Measurements from ENCODE around the gene MEX3A. TPM values are rescaled to one million over a fixed set of nuclear protein-coding genes. Genes with fewer than 3 reads are reported as not detected.

MEX3A gene
- total RNA-seq, 1 donor from 2014 or later = 63.9 TPM

GRCh38 chr1:156115514-156116374, 33.5 kb upstream of the MEX3A start:
- Mint-ChIP-seq H3K4me3 (ENCODE audit: unreplicated experiment) (peak overlapping the region; percentile 88), H3K4me1 (ENCODE audit: unreplicated experiment) (peaks cover 14% of the 10 kb centered on the region), H3K27ac (ENCODE audit: unreplicated experiment) (peak overlapping the region; percentile 5), H3K9me3 (ENCODE audit: unreplicated experiment) (no peaks in the 10 kb centered on the region), H3K27me3 (ENCODE audit: unreplicated experiment) (peaks cover 18% of the 10 kb centered on the region), H3K36me3 (ENCODE audit: low read depth, unreplicated experiment) (no peaks in the 10 kb centered on the region)
- peak; percentile 43 for DNase-seq (ENCODE audit: low spot score)
- TF ChIP-seq CTCF (IDR thresholded peaks at IDR 0.05; ENCODE audit: unreplicated experiment) = no peak

DNA sequence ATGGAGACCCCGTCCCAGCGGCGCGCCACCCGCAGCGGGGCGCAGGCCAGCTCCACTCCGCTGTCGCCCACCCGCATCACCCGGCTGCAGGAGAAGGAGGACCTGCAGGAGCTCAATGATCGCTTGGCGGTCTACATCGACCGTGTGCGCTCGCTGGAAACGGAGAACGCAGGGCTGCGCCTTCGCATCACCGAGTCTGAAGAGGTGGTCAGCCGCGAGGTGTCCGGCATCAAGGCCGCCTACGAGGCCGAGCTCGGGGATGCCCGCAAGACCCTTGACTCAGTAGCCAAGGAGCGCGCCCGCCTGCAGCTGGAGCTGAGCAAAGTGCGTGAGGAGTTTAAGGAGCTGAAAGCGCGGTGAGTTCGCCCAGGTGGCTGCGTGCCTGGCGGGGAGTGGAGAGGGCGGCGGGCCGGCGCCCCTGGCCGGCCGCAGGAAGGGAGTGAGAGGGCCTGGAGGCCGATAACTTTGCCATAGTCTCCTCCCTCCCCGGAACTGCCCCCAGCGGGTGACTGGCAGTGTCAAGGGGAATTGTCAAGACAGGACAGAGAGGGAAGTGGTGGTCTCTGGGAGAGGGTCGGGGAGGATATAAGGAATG, 32.8 kb upstream of the MEX3A start:
- Mint-ChIP-seq H3K36me3 (ENCODE audit: low read depth, unreplicated experiment) (no peaks in the 10 kb centered on the region), H3K4me1 (ENCODE audit: unreplicated experiment) (peaks cover 14% of the 10 kb centered on the region), H3K27me3 (ENCODE audit: unreplicated experiment) (peaks cover 16% of the 10 kb centered on the region), H3K4me3 (ENCODE audit: unreplicated experiment) (peak overlapping the region; percentile 88), H3K9me3 (ENCODE audit: unreplicated experiment) (no peaks in the 10 kb centered on the region), H3K27ac (ENCODE audit: unreplicated experiment) (peak overlapping the region; percentile 21)
- DNase-seq (ENCODE audit: low spot score) = no peak
- TF ChIP-seq CTCF (IDR thresholded peaks at IDR 0.05; ENCODE audit: unreplicated experiment) = no peak

DNA sequence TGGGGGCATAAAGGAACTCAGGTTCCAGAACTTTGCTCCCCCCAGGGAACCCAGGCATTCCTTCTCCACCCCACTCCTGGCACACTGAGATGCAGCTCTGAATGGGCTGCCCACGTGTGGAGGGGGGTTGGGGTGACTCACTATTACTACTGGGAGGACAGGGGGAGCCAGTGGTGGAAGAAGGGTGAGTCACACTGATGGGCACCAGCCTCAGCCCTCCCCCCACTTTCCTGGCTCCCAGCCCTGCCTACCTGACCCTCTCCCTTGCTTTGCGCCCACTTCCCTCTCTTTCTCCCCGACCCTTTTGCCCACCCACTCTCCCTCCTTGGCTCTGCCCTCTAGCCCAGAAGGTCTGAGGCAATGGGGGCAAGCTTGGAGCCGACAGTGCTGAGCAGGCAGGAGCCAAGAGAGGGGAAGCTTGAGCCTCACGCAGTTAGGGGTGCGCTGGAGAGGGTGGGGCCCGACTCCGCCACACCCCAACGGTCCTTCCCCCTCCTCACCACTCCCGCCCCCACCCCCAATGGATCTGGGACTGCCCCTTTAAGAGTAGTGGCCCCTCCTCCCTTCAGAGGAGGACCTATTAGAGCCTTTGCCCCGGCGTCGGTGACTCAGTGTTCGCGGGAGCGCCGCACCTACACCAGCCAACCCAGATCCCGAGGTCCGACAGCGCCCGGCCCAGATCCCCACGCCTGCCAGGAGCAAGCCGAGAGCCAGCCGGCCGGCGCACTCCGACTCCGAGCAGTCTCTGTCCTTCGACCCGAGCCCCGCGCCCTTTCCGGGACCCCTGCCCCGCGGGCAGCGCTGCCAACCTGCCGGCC, 32.0 kb upstream of the MEX3A start, which contains the start of gene LMNA:
Gene LMNA (plus strand): TSS at position 611 of the 818 bp plus-strand sequence. CDS start 208 bp downstream, outside the sequence.
- Mint-ChIP-seq H3K27ac (ENCODE audit: unreplicated experiment) (peak within 1 kb of the TSS; percentile 21), H3K9me3 (ENCODE audit: unreplicated experiment) (no peaks in the 10 kb centered on the region), H3K4me1 (ENCODE audit: unreplicated experiment) (peaks cover 16% of the 10 kb centered on the region), H3K36me3 (ENCODE audit: low read depth, unreplicated experiment) (no peaks in the 10 kb centered on the region), H3K27me3 (ENCODE audit: unreplicated experiment) (peaks cover 14% of the 10 kb centered on the region), H3K4me3 (ENCODE audit: unreplicated experiment) (peak within 1 kb of the TSS; percentile 88)
- TF ChIP-seq CTCF (IDR thresholded peaks at IDR 0.05; ENCODE audit: unreplicated experiment) = no peak
- DNase-seq (ENCODE audit: low spot score) = peak; percentile 57

GRCh38 chr1:156113282-156113950, 31.2 kb upstream of the MEX3A start:
- Mint-ChIP-seq H3K27me3 (ENCODE audit: unreplicated experiment) (peaks cover 14% of the 10 kb centered on the region), H3K4me1 (ENCODE audit: unreplicated experiment) (peaks cover 17% of the 10 kb centered on the region), H3K27ac (ENCODE audit: unreplicated experiment) (peak overlapping the region; percentile 53), H3K9me3 (ENCODE audit: unreplicated experiment) (no peaks in the 10 kb centered on the region), H3K36me3 (ENCODE audit: low read depth, unreplicated experiment) (no peaks in the 10 kb centered on the region), H3K4me3 (ENCODE audit: unreplicated experiment) (peak overlapping the region; percentile 59)
- DNase-seq (ENCODE audit: low spot score) = no peak
- no peak for TF ChIP-seq CTCF (IDR thresholded peaks at IDR 0.05; ENCODE audit: unreplicated experiment)

All from endothelial cell (in vitro differentiated cells).